ENCODE measurements around the gene RBMS1.

Gene RBMS1

DNA sequence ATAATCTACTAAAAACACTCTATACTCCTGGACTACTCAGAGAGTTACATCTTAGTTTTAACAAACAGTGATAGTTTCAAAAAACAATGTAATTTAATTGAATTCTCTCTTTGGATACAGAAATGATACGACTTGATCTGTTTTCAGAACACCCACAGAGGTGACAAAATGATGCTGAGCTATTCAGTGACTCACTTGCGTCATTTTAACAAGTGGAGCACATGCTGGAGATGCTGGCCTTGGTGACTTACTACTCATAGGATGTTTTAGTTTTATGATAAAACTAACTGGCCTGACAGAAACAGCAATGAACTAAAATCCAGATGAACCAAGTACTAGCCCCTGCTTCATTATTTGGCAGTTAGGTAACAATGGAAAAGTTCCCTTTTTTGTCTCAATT is 192.2 kb downstream of the RBMS1 start:
- DNase-seq (ENCODE audit: low spot score): peak; percentile 22

DNA sequence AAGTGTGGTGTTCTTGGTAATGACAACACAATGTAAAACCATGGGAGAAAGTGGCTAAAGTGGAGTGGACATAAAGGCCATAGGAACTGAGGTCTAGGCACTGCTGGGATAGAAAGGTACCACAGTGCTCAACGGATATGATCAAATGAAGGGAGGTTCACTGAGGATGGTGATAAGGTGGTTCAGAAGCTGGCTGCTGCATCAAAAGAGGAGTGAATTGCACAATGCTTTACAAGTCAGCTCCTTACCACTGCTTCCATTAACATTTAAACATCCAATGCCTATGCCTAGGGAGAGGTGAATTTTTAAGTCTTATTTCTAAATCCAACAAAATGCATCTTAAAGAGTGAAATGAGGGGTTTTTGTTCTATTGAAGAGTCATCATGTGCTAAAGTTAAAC is 193.4 kb downstream of the RBMS1 start:
- DNase-seq (ENCODE audit: low spot score): no peak

DNA sequence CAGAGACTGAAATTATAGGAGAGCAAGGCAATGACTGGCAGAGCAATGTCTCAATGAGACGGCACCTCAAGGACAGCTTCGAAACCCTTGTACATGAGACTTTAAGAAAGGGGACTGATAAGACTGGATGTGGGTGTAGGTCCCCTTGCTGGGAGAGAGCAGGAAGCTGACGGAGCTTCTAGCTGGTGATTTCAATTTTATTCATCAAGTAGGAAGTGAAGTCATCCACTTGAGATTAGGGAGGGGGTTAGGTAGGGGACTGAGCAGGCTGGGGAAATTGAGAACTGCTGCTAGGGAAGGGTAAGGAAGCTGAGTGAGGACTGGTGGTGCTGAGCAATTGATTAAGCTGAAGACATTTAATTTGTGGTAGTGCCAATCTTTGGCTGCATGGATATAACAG is 194.1 kb downstream of the RBMS1 start:
- DNase-seq (ENCODE audit: low spot score): no peak

DNA sequence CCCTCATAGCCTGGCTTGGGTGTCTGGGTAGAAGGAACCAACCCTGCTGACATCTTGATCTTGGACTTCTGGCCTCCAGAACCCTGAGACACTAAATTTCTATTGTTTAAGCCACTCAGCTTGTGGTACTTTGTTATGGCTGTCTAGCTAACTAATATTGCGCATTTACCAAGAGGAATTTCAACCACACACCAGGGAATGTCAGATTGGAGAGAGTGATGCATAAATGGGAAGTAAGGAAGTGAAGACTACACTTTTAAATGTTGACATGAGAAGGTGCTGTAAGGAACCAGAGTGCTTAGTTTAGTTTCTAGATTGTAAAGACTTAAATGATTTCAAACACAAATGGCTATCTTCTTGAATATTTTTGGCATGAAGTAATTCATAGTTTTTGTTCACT is 194.6 kb downstream of the RBMS1 start:
- no peak for DNase-seq (ENCODE audit: low spot score)

DNA sequence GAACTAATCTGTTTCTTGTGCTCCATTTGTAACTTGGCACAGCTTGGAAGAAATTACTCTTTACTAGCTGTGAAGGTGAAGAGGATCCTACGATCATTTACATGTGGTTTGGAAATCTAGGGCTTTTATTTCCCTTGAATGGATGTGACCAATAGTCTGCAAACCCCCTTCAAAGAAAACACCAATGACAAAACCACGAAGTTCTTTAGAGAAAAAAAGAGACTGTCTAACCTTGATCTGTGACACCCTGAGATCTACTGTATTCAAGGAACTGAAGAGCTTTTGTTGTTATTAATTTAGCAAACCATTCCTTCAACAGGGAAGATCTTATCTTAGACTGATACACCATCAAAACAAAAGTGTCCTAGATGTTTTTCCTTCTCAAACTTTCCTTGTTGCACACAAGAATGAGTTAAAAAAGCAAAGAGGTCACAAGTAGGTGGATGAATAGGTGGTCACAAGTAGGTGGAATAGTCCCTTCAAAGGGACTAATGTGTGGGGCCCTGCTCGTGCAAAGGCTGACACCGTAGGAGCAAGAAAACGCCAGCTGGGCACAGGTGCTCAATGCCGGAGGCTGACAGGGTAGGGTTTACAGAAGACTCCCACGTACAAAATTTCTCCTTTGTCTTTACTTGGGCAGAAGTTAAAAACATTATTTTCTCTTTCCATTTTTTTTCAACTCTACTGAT is 197.9 kb downstream of the RBMS1 start:
- no peak for DNase-seq (ENCODE audit: low spot score)

DNA sequence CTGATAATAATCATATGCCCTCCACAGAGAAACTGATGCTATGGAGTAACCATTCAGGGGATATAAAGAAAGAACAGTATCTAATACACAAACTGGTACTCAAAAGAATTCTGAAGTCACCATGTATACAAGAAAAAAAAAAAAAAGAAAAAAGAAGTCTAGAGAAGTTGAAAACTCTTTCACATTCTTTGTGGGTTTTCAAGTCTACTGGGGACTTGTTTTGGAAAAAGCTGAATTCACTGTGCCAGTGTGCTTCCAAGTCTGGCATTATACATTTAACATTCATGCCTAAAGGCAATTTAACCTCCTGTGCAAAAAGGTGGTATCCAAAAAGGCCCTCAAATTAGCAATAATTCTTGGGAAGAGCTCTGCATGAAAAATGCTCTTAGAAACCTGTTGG is 198.7 kb downstream of the RBMS1 start:
- DNase-seq (ENCODE audit: low spot score): no peak

DNA sequence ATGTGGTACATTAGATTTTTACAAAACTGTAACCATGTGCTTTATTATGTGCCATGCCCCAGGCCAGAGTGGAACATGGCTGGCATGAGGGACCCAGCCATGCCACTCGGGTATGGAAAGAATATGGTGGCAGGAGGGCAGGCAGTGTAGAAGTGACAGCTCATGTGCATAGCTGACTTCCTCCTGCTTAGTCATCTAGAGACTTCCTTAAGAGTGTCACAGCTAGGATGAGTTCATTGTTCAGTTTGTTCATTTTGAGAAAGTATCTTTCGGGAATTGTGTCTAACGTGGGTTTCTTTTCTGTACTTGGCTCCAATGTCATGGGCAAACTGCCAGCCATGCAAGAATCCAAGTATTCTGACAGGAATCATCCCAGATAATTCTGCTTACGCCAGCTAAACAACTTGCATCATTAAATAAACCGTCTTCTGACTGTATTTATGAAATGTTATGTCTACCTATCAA is 199.2 kb downstream of the RBMS1 start:
- peak; percentile 56 for DNase-seq (ENCODE audit: low spot score)

DNA sequence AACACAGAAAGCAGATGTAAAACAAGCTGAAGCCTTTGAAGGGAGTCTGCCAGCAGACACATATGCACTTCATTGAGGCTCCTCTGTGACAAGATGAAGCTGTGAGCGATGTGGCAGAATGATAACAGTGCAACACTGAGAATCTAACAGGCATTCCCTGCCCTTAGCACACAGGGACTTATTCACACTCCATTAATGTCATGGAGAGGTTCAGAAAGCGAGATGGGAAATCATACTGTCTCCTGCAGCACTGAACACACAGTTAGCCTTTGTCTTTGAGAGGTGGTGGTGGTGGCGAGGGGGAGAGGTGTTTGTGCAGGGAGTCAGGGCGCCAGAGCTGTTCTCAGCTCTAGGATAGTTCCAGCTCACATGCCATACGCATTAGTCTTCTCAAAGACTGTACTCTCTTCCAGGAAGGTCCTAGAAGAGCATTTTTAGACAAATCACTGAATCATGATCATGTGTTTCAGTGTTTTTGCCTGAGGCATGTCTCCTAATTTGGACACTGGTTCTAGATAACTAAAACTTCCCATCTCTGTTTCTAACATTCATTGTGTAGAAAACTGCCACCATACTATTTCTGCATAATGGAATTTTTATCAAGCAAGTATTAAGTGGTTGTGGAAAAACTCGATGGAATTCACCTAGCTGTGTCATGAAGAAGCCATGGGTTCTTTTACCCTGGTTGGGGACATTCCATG is 200.1 kb downstream of the RBMS1 start:
- DNase-seq (ENCODE audit: low spot score): peak; percentile 77

DNA sequence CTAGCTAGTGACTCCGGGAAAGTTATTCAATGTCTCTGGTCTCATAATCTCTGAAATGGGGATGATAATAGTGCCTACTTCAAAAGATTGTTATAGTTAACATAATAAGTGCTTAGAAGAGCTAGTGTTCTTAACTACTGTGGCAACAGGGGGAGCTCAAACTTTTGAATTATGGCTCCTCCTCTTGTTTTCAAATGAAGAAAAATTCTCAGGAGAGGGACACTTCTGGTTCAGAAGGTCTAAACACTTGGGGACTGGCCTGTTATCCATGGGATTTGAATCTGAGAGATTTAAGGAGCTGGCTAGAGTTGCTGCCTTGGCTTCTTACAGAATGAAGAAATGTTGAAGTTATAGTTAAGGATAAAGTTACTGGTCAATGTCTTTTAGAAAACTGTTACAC is 201.4 kb downstream of the RBMS1 start:
- DNase-seq (ENCODE audit: low spot score): no peak

DNA sequence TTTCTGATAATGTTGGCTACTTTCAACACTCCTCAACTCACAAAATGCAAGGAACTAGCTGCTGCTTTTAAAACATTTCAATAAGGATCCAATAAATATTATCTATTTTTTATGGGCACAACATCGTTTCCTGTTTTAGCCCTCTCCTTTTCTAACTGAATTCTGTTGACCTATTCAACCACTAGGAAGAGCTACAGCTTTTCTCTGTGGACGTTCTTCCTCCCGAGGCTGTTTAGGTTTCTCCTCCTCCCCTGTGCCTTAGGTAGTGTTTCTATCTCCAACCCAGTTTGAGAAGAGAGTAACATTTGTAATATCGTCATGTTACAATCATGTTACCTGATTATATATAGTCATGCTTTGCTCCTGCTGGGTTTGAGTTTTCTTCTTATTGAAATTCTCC is 202.2 kb downstream of the RBMS1 start:
- no peak for DNase-seq (ENCODE audit: low spot score)

DNA sequence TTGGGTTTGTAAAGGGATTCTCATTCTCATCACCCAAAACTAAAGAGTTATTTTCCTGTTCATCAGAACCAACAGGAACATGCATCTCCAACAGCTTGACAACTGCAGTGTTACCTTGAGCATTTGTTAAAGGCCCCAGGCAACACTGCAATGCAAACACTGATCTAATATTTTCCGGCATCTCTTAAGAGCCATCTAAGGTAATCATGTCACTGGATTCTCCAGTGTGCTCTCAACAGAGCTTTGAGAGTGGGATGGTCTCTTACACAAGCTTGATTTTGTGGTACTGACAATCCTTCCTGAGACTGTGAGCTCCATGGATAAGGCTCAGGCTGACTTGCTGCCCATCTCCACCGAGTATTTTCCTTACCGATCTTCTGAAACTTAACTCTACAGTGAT is 203.0 kb downstream of the RBMS1 start:
- DNase-seq (ENCODE audit: low spot score): no peak

DNA sequence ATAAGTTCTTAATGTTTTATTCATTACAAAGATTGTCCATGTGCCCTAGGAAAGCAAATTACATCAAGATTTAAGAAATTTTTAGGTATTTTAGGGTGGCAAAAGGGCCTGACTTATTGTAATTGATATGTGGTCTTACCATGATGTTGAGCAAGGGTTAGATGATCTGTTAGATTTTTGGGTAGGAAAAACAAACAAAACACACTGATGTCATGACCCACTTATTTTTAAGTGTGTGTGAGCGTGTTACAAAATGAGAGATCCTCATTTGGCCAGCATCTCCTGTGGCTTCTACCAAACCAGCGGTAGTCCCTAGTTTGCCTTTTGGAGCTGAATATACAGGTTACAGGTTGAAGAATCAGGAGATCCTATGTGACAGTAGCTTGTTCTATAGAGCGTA is 203.8 kb downstream of the RBMS1 start:
- DNase-seq (ENCODE audit: low spot score): peak; percentile 21

DNA sequence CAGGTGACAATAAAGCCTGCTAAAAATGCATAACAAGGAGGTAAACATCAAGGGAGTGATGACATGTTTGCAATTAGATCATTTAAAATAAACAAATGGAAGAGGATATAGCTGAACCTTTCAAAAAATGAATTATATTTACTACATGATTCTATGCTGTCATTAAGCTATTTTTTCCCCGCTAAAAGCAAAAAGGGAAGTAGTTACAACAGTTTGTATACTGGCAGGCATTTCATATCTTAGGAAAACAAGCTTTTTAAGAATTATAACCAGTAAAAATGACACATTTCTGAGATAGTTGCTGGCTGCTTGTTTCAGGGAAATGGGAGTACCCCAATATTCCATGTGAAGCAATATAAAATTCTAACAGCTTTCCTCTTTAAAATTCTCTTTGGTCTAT is 204.5 kb downstream of the RBMS1 start:
- DNase-seq (ENCODE audit: low spot score): no peak

DNA sequence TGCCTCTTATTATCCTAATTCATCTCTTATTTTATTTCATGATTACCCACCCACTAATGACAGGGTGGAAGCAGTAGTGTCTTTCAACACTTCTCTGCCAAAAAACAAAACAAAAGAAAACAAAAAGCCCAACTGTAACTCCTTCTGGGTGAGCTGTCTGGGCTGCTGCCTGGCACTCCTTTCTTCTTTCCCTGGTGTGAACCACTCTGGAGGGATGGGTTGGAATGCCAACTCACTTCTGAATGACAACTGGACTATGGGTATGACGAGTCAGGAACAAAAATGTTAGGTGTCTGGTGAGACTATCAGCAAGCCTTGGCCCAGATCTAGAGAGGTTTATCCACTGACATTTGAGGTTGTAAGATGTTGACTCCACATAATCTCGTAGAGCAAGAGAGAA is 205.3 kb downstream of the RBMS1 start:
- DNase-seq (ENCODE audit: low spot score): peak; percentile 35

DNA sequence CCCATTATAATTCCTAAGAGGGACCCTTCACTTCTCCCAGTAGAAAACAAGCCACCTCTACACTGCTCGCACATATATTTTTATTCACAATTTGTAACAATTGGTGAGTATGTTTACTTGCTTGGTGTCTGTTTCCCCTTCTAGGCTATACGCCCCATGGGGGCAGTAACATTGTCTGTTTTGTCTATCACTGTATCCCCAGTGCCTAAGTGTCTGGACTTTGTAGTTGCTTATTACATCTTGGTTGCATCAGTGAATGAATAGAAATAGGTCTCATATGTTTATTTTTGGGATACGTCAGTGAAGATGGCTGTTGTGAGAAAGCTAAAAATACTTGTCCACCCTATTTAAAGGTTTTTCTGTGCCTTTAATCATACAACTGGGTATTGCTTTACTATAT is 206.1 kb downstream of the RBMS1 start:
- DNase-seq (ENCODE audit: low spot score): no peak

DNA sequence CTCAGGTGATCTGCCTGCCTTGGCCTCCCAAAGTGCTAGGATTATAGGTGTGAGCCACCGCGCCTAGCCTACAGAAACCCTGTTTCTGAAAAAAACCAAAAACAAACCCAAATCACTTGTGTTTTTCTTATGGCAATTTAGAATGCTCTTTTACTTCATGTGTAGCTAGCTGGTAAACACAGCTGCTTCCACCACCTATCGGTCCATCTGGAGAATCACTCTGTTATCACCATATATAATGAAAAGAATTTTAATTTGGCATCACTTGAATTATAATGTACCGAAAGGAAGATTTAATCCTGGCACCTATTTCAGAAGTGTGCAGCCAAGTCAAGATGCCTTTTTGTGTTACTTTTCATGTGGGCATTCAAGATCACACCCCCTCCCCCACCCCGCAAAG is 207.1 kb downstream of the RBMS1 start:
- no peak for DNase-seq (ENCODE audit: low spot score)

DNA sequence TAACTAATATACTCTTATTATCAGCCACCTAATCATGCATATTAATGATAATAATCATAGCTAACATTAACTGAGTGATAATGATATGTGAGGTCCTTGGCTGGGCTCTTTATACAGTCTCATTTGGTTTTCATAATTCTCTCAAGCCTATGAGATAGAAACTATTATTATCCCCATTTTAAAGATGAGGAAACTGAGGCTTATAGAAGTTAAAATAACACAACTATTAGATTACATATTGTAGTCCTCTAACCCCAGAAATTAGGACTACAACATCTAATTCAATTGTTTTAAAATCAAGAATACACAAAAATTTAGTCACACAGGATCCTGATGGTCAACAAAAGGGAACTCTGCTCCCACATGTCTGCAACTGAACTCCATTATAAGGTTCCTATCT is 209.9 kb downstream of the RBMS1 start:
- DNase-seq (ENCODE audit: low spot score): no peak

DNA sequence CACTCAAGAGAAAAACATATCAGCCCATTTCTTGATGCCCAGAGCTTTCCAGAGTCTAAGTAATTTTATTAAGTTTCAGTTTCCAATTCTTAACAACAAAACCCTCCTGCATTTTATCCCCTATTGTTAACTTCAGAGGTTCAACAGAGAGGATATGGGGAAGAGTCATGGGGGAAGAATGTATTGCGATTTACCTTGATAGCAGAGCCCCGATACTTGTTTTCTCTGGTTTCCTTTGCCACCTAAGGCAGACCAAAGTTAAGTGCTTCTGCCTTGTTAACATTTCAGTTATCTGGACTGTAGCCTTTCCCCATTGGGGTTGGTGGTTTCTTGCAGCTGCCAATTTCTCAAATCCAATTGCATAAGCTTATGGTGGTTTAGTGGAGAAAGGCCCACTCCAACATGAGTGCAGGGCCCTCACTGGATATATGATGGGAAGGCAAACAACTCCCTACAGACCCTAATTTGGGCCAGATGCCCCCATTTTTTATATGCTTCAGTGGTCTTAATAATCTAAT is 211.5 kb downstream of the RBMS1 start:
- no peak for DNase-seq (ENCODE audit: low spot score)

DNA sequence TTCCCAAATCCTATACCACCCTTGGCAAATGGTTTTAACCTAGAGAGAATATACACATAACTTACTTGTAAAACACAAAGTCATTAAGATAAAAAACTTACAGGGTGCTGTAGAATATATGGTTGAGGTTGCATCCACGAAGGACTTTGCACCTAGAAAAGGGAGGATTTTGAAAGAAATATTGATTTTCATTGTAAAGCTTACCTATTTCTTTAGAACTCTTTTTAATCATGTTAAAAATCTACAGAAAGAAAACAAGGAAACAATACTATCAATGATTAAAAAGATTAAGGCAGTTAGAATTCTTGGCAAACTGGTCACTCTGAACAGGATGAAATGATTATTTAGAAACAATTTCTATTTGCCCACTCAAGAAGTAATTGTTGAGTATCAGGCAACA is 212.4 kb downstream of the RBMS1 start:
- DNase-seq (ENCODE audit: low spot score): no peak

DNA sequence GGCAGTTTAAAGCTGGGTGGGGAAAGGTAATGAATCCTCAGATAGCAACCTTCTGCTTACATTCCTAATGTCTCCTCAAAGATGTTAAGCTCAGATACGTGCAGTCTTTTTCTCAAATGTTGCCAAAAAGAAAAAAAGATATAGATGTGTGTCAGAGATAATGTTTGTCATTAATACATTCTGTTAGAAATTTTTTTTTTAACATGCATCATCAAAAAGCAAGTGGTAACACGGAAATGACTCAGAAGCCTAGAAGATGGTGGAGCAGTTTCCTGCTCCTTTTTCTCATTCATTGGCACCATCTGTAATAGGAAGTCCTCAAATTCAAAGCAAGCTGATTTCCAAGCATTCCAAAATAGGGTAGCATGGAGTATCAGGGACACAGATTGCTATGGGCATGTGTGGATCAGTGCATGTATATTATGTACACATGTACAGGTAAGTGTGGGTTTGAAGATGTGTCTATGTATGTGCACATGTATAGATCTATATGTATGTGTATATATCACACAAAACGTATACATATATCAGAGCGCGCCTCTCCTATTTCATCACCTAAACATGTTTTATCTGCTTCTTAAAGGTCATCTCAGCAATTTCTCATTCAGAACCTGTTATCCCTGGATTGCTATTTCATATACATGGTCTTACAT is 213.7 kb downstream of the RBMS1 start:
- DNase-seq (ENCODE audit: low spot score): peak; percentile 22

DNA sequence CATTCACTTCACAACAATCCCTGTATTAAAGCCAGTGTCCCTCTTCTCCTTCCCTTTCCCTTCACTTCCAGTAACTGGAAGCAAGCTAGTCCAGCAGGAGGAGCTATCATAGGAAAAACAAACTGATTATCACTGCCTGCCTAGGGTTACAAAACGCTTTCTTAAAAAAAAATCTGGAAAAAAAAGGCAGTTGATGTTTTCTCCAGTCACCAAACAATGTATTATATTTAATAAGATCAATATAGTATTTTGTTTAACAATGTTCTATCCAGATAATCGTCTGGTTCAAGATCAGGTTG is 214.8 kb downstream of the RBMS1 start:
- DNase-seq (ENCODE audit: low spot score): peak; percentile 25

DNA sequence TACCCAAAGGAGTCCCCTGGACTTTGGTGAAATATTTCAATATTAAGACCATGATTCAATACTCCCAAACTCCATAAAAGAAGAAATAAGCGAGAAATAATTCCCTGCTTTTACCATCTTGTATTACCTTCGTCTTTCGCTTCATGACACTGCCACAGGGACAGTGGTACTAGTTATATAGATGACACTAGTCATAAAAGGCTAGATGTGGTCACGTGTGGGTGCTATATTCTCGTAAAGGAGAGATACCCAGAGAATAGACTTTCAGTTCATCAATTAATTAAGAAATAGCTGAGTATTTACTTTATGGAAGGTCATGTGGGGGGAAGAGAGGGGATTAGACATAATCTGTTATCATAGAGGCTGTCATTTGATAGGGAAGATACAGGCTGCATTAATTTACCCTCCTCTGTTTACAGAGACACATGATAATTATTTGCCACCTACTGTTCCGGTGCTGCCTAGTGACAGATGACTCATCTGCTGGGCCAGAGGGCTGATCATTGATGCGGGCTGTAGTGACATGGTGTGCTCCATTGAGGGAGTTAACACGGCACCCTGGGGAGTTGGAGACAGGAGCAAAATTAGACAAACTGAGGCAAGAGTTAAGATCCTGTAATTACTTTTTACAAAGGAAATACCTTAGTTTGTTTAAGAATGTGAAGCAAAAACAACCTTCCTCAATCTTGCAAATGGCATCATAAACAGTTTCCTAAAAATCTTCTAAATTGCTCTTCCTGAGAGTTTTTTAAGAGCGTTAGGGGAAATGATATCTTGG is 215.3 kb downstream of the RBMS1 start:
- DNase-seq (ENCODE audit: low spot score): no peak

DNA sequence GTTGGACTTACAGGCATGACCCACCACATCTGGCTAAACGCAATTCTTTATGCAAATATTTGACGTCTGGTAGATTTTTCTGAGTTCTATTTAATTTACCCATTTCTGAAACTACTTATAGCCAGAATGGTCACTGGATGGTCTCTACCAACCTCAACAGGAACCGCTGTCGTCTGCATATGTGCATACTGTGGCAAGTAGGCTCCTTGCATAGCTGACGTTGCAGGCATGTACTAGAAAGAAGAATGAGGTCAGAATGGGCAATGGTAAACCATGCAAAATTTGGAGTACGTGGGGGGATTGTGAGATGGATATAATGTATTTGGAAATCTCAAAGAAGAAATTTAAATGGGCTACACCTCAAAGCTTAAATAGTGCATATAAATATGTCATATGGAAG is 216.5 kb downstream of the RBMS1 start:
- DNase-seq (ENCODE audit: low spot score): no peak

Measured in AG20443 (cell line).